Adipocyte (in vitro differentiated cells): ENCODE measurements around the gene MRPL14.

Experiments
- DNase-seq: peaks from one replicate; pipeline ENCODE4 v3.0.0-alpha.2; 2015; ENCODE audit warnings: low read depth
- H3K27me3 ChIP-seq: replicated peaks from 2 replicates; pipeline ENCODE4 v1.7.0; 2013; ENCODE audit warnings: mild to moderate bottlenecking, low read length, moderate library complexity; ENCODE audit not compliant: control insufficient read depth, insufficient read depth
- H3K36me3 ChIP-seq: 2 replicates; pipeline ENCODE4 v1.7.0; 2013; ENCODE audit warnings: low read length, mild to moderate bottlenecking, moderate library complexity; ENCODE audit not compliant: control insufficient read depth, insufficient read depth, severe bottlenecking
- H3K4me1 ChIP-seq: 2 replicates; pipeline ENCODE4 v1.7.0; 2013; ENCODE audit warnings: mild to moderate bottlenecking, low read length, moderate library complexity; ENCODE audit not compliant: control insufficient read depth, insufficient read depth
- H3K4me3 ChIP-seq: 2 replicates; pipeline ENCODE4 v1.7.0; 2013; ENCODE audit warnings: mild to moderate bottlenecking, low read length, moderate library complexity
- H3K9ac ChIP-seq: 2 replicates; pipeline ENCODE4 v1.7.0; 2013; ENCODE audit warnings: mild to moderate bottlenecking, low read length, moderate library complexity
- H3K9me3 ChIP-seq: 2 replicates; pipeline ENCODE4 v1.7.0; 2013; ENCODE audit warnings: mild to moderate bottlenecking, low read length, moderate library complexity; ENCODE audit not compliant: control insufficient read depth

Gene MRPL14

GRCh38 chr6:44127186-44128019 is at the start of gene MRPL14, which contains the start of gene TMEM63B:
Gene MRPL14 (minus strand): TSS chr6:44127452. CDS start chr6:44116611, 10,841 bp downstream.
Gene TMEM63B (plus strand): TSS chr6:44127554. CDS start chr6:44134585, 7,031 bp downstream.
- peak within 1 kb of the TSS; percentile 91 for H3K9ac ChIP-seq
- no peaks in the 10 kb centered on the region for H3K9me3 ChIP-seq
- peak; percentile 97 for DNase-seq
- peaks cover 36% of the 10 kb centered on the region for H3K4me1 ChIP-seq
- H3K27me3 ChIP-seq: no peaks in the 10 kb centered on the region
- H3K36me3 ChIP-seq: no peaks in the 10 kb centered on the region
- H3K4me3 ChIP-seq: peak within 1 kb of the TSS; percentile 85

GRCh38 chr6:44176130-44176761 is 49.0 kb upstream of the MRPL14 start:
- no peaks in the 10 kb centered on the region for H3K27me3 ChIP-seq
- H3K36me3 ChIP-seq: no peaks in the 10 kb centered on the region
- H3K4me3 ChIP-seq: no peak overlapping the region
- no peak for DNase-seq
- peaks cover 22% of the 10 kb centered on the region for H3K4me1 ChIP-seq
- H3K9me3 ChIP-seq: no peaks in the 10 kb centered on the region
- no peak overlapping the region for H3K9ac ChIP-seq

- Histone ChIP-seq H3K27me3 (peaks cover 6% of the 10 kb centered on the region), H3K9ac (no peak overlapping the region), H3K9me3 (no peaks in the 10 kb centered on the region), H3K4me3 (no peak overlapping the region), H3K4me1 (peaks cover 11% of the 10 kb centered on the region), H3K36me3 (no peaks in the 10 kb centered on the region)
- peak; percentile 93 for DNase-seq
Observed at GRCh38 chr6:44172731-44173500, 45.7 kb upstream of the MRPL14 start.

- peaks cover 6% of the 10 kb centered on the region for H3K27me3 ChIP-seq
- H3K4me3 ChIP-seq: no peak overlapping the region
- no peak for DNase-seq
- H3K36me3 ChIP-seq: no peaks in the 10 kb centered on the region
- H3K4me1 ChIP-seq: peaks cover 6% of the 10 kb centered on the region
- no peaks in the 10 kb centered on the region for H3K9me3 ChIP-seq
- H3K9ac ChIP-seq: no peak overlapping the region
Observed at GRCh38 chr6:44171899-44172546, 44.8 kb upstream of the MRPL14 start.

GRCh38 chr6:44169886-44170570 is 42.8 kb upstream of the MRPL14 start:
- H3K9ac ChIP-seq: no peak overlapping the region
- no peaks in the 10 kb centered on the region for H3K9me3 ChIP-seq
- no peak overlapping the region for H3K4me3 ChIP-seq
- DNase-seq: no peak
- no peaks in the 10 kb centered on the region for H3K36me3 ChIP-seq
- H3K27me3 ChIP-seq: peaks cover 14% of the 10 kb centered on the region
- peaks cover 6% of the 10 kb centered on the region for H3K4me1 ChIP-seq

- peaks cover 6% of the 10 kb centered on the region for H3K4me1 ChIP-seq
- DNase-seq: no peak
- no peaks in the 10 kb centered on the region for H3K9me3 ChIP-seq
- H3K4me3 ChIP-seq: no peak overlapping the region
- H3K36me3 ChIP-seq: no peaks in the 10 kb centered on the region
- H3K9ac ChIP-seq: no peak overlapping the region
- H3K27me3 ChIP-seq: peaks cover 19% of the 10 kb centered on the region
Observed at GRCh38 chr6:44169154-44169553, 41.9 kb upstream of the MRPL14 start.

- Histone ChIP-seq H3K9me3 (no peaks in the 10 kb centered on the region), H3K36me3 (no peaks in the 10 kb centered on the region), H3K9ac (no peak overlapping the region), H3K4me3 (no peak overlapping the region), H3K27me3 (peaks cover 29% of the 10 kb centered on the region), H3K4me1 (peaks cover 3% of the 10 kb centered on the region)
- DNase-seq: no peak
Observed at GRCh38 chr6:44167567-44167966, 40.3 kb upstream of the MRPL14 start.

- Histone ChIP-seq H3K4me3 (no peak overlapping the region), H3K9me3 (no peaks in the 10 kb centered on the region), H3K9ac (no peak overlapping the region), H3K27me3 (peaks cover 29% of the 10 kb centered on the region), H3K36me3 (no peaks in the 10 kb centered on the region), H3K4me1 (peaks cover 6% of the 10 kb centered on the region)
- no peak for DNase-seq
Observed at GRCh38 chr6:44166591-44167184, 39.4 kb upstream of the MRPL14 start.

GRCh38 chr6:44166116-44166515 is 38.9 kb upstream of the MRPL14 start:
- Histone ChIP-seq H3K4me3 (no peak overlapping the region), H3K4me1 (peaks cover 9% of the 10 kb centered on the region), H3K9me3 (no peaks in the 10 kb centered on the region), H3K36me3 (no peaks in the 10 kb centered on the region), H3K27me3 (peaks cover 29% of the 10 kb centered on the region), H3K9ac (no peak overlapping the region)
- no peak for DNase-seq

- Histone ChIP-seq H3K4me1 (peaks cover 9% of the 10 kb centered on the region), H3K36me3 (no peaks in the 10 kb centered on the region), H3K27me3 (peaks cover 23% of the 10 kb centered on the region), H3K9me3 (no peaks in the 10 kb centered on the region), H3K4me3 (no peak overlapping the region), H3K9ac (no peak overlapping the region)
- DNase-seq: no peak
Observed at GRCh38 chr6:44162876-44163625, 35.8 kb upstream of the MRPL14 start.
